Measurements from ENCODE around the gene HAVCR2. TPM values are rescaled to one million over a fixed set of nuclear protein-coding genes. Genes with fewer than 3 reads are reported as not detected.
A peak's percentile ranks its signal among the peaks of the same experiment; 100 is the strongest.

The HAVCR2 gene
- total and polyA plus RNA-seq, 2 experiments from 2014 or later = not detected

GRCh38 chr5:157116483-157116954 lies 7.7 kb upstream of the HAVCR2 start:
- WGBS, 2 experiments (ENCODE audit: low coverage in 1 of 2, low lambda C conversion rate in 2 of 2, missing lambda C conversion rate in 2 of 2) = 47 to 52% methylated on average over 6 of the region's 6 CpGs
- TF ChIP-seq EZH2 (IDR thresholded peaks at IDR 0.05; ENCODE audit: insufficient read depth, poor library complexity, severe bottlenecking) = no peak
- no peak for TF ChIP-seq EZH2phosphoT487 (IDR thresholded peaks at IDR 0.05; ENCODE audit: insufficient read depth, low read depth)
- Histone ChIP-seq H3K9me2 (ENCODE audit: insufficient read depth) (no peaks in the 10 kb centered on the region), H3K9ac (no peak overlapping the region), H3K9me3 (ENCODE audit: low read depth) (no peaks in the 10 kb centered on the region), H4K20me1 (ENCODE audit: insufficient read depth) (no peaks in the 10 kb centered on the region), H3K27ac (no peak overlapping the region), H3K27me3 (replicated peaks; ENCODE audit: insufficient read depth) (no peaks in the 10 kb centered on the region), H2AFZ (no peak overlapping the region), H3F3A (ENCODE audit: insufficient read depth) (no peaks in the 10 kb centered on the region), H3K36me3 (ENCODE audit: low read depth) (no peaks in the 10 kb centered on the region), H3K4me2 (ENCODE audit: unreplicated experiment) (no peak overlapping the region), H3K79me2 (ENCODE audit: insufficient read depth) (no peaks in the 10 kb centered on the region), H3K4me1 (ENCODE audit: insufficient read depth) (no peaks in the 10 kb centered on the region), H3K4me3 (no peak overlapping the region)
- DNase-seq = no peak
- in situ Hi-C loops (cut with MboI) = no loop called here

GRCh38 chr5:157115502-157115901 lies 6.7 kb upstream of the HAVCR2 start:
- in situ Hi-C loops (cut with MboI) = no loop called here
- no peak for DNase-seq
- Histone ChIP-seq H3F3A (ENCODE audit: insufficient read depth) (no peaks in the 10 kb centered on the region), H3K4me2 (ENCODE audit: unreplicated experiment) (no peak overlapping the region), H3K9ac (no peak overlapping the region), H3K9me3 (ENCODE audit: low read depth) (no peaks in the 10 kb centered on the region), H3K9me2 (ENCODE audit: insufficient read depth) (no peaks in the 10 kb centered on the region), H3K4me1 (ENCODE audit: insufficient read depth) (no peaks in the 10 kb centered on the region), H3K4me3 (no peak overlapping the region), H3K27me3 (replicated peaks; ENCODE audit: insufficient read depth) (no peaks in the 10 kb centered on the region), H4K20me1 (ENCODE audit: insufficient read depth) (no peaks in the 10 kb centered on the region), H3K79me2 (ENCODE audit: insufficient read depth) (no peaks in the 10 kb centered on the region), H3K27ac (no peak overlapping the region), H3K36me3 (ENCODE audit: low read depth) (no peaks in the 10 kb centered on the region), H2AFZ (no peak overlapping the region)
- no peak for TF ChIP-seq EZH2 (IDR thresholded peaks at IDR 0.05; ENCODE audit: insufficient read depth, poor library complexity, severe bottlenecking)
- TF ChIP-seq EZH2phosphoT487 (IDR thresholded peaks at IDR 0.05; ENCODE audit: insufficient read depth, low read depth) = no peak
- 41 to 44% methylated on average over 1 of the region's 1 CpG for WGBS, 2 experiments (ENCODE audit: low coverage in 1 of 2, low lambda C conversion rate in 2 of 2, missing lambda C conversion rate in 2 of 2)

GRCh38 chr5:157115012-157115411 lies 6.2 kb upstream of the HAVCR2 start:
- TF ChIP-seq EZH2 (IDR thresholded peaks at IDR 0.05; ENCODE audit: insufficient read depth, poor library complexity, severe bottlenecking) (no peak), EZH2phosphoT487 (IDR thresholded peaks at IDR 0.05; ENCODE audit: insufficient read depth, low read depth) (no peak)
- Histone ChIP-seq H3K9ac (no peak overlapping the region), H3K9me3 (ENCODE audit: low read depth) (no peaks in the 10 kb centered on the region), H3K4me1 (ENCODE audit: insufficient read depth) (no peaks in the 10 kb centered on the region), H3K4me3 (no peak overlapping the region), H3K79me2 (ENCODE audit: insufficient read depth) (no peaks in the 10 kb centered on the region), H4K20me1 (ENCODE audit: insufficient read depth) (no peaks in the 10 kb centered on the region), H3K36me3 (ENCODE audit: low read depth) (no peaks in the 10 kb centered on the region), H2AFZ (no peak overlapping the region), H3K27me3 (replicated peaks; ENCODE audit: insufficient read depth) (no peaks in the 10 kb centered on the region), H3K4me2 (ENCODE audit: unreplicated experiment) (no peak overlapping the region), H3K9me2 (ENCODE audit: insufficient read depth) (no peaks in the 10 kb centered on the region), H3F3A (ENCODE audit: insufficient read depth) (no peaks in the 10 kb centered on the region), H3K27ac (no peak overlapping the region)
- in situ Hi-C loops (cut with MboI) = no loop called here
- DNase-seq = peak; percentile 13

- H3K4me1 ChIP-seq (ENCODE audit: insufficient read depth) = no peaks in the 10 kb centered on the region
- H3F3A ChIP-seq (ENCODE audit: insufficient read depth) = no peaks in the 10 kb centered on the region
- H3K4me3 ChIP-seq = no peak overlapping the region
- in situ Hi-C loops (cut with MboI) = no loop called here
- TF ChIP-seq EZH2phosphoT487 (IDR thresholded peaks at IDR 0.05; ENCODE audit: insufficient read depth, low read depth) (no peak), EZH2 (IDR thresholded peaks at IDR 0.05; ENCODE audit: insufficient read depth, poor library complexity, severe bottlenecking) (no peak)
- no peak overlapping the region for H3K27ac ChIP-seq
- no peaks in the 10 kb centered on the region for H4K20me1 ChIP-seq (ENCODE audit: insufficient read depth)
- no peak overlapping the region for H2AFZ ChIP-seq
- no peaks in the 10 kb centered on the region for H3K9me3 ChIP-seq (ENCODE audit: low read depth)
- H3K9me2 ChIP-seq (ENCODE audit: insufficient read depth) = no peaks in the 10 kb centered on the region
- H3K27me3 ChIP-seq (replicated peaks; ENCODE audit: insufficient read depth) = no peaks in the 10 kb centered on the region
- WGBS, 2 experiments (ENCODE audit: low coverage in 1 of 2, low lambda C conversion rate in 2 of 2, missing lambda C conversion rate in 2 of 2) = 21 to 22% methylated on average over 5 of the region's 5 CpGs
- H3K9ac ChIP-seq = no peak overlapping the region
- H3K36me3 ChIP-seq (ENCODE audit: low read depth) = no peaks in the 10 kb centered on the region
- no peaks in the 10 kb centered on the region for H3K79me2 ChIP-seq (ENCODE audit: insufficient read depth)
- no peak overlapping the region for H3K4me2 ChIP-seq (ENCODE audit: unreplicated experiment)
- DNase-seq = peak; percentile 29
Observed at GRCh38 chr5:157113002-157113401, 4.2 kb upstream of the HAVCR2 start.

DNA sequence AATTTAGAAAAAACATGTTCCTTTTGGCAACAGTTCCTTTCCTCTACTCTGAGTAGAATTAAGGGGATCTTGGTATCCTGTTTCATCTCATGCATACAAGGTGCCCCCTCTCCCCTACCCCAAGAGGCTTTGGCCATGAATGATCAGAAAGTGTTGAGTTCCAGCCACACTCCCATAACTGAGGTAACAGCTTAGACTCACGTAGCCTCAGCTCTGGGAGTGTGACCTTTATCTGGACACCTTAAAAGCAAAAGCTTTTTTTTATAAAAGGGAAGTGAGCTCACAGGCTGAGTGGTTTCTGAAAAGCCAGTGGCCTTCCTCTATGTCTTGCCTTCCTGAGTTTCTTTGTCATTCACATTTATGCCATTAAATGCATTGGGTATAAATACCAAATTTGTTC lies 900 bp upstream of the HAVCR2 start:
- H3K4me3 ChIP-seq = no peak overlapping the region
- H3K9me2 ChIP-seq (ENCODE audit: insufficient read depth) = no peaks in the 10 kb centered on the region
- H3K36me3 ChIP-seq (ENCODE audit: low read depth) = no peaks in the 10 kb centered on the region
- no peaks in the 10 kb centered on the region for H3K79me2 ChIP-seq (ENCODE audit: insufficient read depth)
- no peak for DNase-seq
- H3F3A ChIP-seq (ENCODE audit: insufficient read depth) = no peaks in the 10 kb centered on the region
- H3K4me1 ChIP-seq (ENCODE audit: insufficient read depth) = no peaks in the 10 kb centered on the region
- 70 to 74% methylated on average over 1 of the region's 1 CpG for WGBS, 2 experiments (ENCODE audit: low coverage in 1 of 2, low lambda C conversion rate in 2 of 2, missing lambda C conversion rate in 2 of 2)
- in situ Hi-C loops (cut with MboI) = no loop called here
- no peaks in the 10 kb centered on the region for H4K20me1 ChIP-seq (ENCODE audit: insufficient read depth)
- no peak overlapping the region for H3K27ac ChIP-seq
- no peak overlapping the region for H2AFZ ChIP-seq
- no peak overlapping the region for H3K4me2 ChIP-seq (ENCODE audit: unreplicated experiment)
- no peak overlapping the region for H3K9ac ChIP-seq
- no peaks in the 10 kb centered on the region for H3K27me3 ChIP-seq (replicated peaks; ENCODE audit: insufficient read depth)
- H3K9me3 ChIP-seq (ENCODE audit: low read depth) = no peaks in the 10 kb centered on the region
- TF ChIP-seq EZH2phosphoT487 (IDR thresholded peaks at IDR 0.05; ENCODE audit: insufficient read depth, low read depth) (no peak), EZH2 (IDR thresholded peaks at IDR 0.05; ENCODE audit: insufficient read depth, poor library complexity, severe bottlenecking) (no peak)

Measured in GM23248 (cell line).